PC-9 (cell line): Measurements from ENCODE around the gene FTO. TPM values are rescaled to one million over a fixed set of nuclear protein-coding genes. Genes with fewer than 3 reads are reported as not detected.

Source experiments
- BruUV-seq: library from RNA; stranded (reverse); fragments of 400-500 nt; replicated peaks from 2 replicates; lab custom pipeline; 2021; lab: Mats Ljungman, UMichigan
- CTCF ChIA-PET: fragments of 300-600 bp; sonication (Branson Sonifier 250); formaldehyde crosslinking; loops from one replicate; lab custom pipeline; 2022; ENCODE audit warnings: antibody characterized with exemption; lab: Charles Lee
- POLR2A ChIA-PET: fragments of 300-600 bp; sonication (Branson Sonifier 250); formaldehyde crosslinking; loops from one replicate; lab custom pipeline; 2022; ENCODE audit warnings: antibody characterized with exemption; ENCODE audit not compliant: unreplicated experiment; lab: Charles Lee
- DNase-seq, 2 experiments: peaks; one replicate each; pipeline versions ENCODE4 v3.0.0 to v3.0.0-alpha.2; 2015 to 2022; ENCODE audit warnings: mixed read lengths in 1 of 2
- H2AFZ ChIP-seq: fragments of 200-600 bp; sonication (generic); 2 replicates; pipeline ENCODE4 v1.8.1; 2017; ENCODE audit warnings: antibody characterized with exemption
- H3F3A ChIP-seq: fragments of 200-600 bp; sonication (generic); 2 replicates; pipeline ENCODE4 v1.8.1; 2017; ENCODE audit warnings: antibody characterized with exemption, mild to moderate bottlenecking, low read depth; ENCODE audit not compliant: insufficient read depth
- H3K27ac ChIP-seq: fragments of 200-600 bp; sonication (generic); 2 replicates; pipeline ENCODE4 v1.6.1; 2016; ENCODE audit warnings: mixed run types
- H3K27me3 ChIP-seq: fragments of 200-600 bp; sonication (generic); 2 replicates; pipeline ENCODE4 v1.6.1; 2016; ENCODE audit warnings: low read depth, mixed run types; ENCODE audit not compliant: insufficient read depth
- H3K36me3 ChIP-seq: fragments of 200-600 bp; sonication (generic); 2 replicates; pipeline ENCODE4 v1.6.1; 2016; ENCODE audit warnings: low read depth, mixed run types
- H3K4me1 ChIP-seq: fragments of 200-600 bp; sonication (generic); replicated peaks from 2 replicates; pipeline ENCODE4 v1.6.1; 2016; ENCODE audit warnings: mixed run types; ENCODE audit not compliant: insufficient read depth
- H3K4me2 ChIP-seq: fragments of 200-600 bp; sonication (generic); 2 replicates; pipeline ENCODE4 v1.6.1; 2017; ENCODE audit warnings: mixed run types
- H3K4me3 ChIP-seq: fragments of 200-600 bp; sonication (generic); 2 replicates; pipeline ENCODE4 v1.6.1; 2016; ENCODE audit warnings: mixed run types
- H3K79me2 ChIP-seq: fragments of 200-600 bp; sonication (generic); 2 replicates; pipeline ENCODE4 v1.6.1; 2017; ENCODE audit warnings: low read depth, mixed run types
- H3K9me2 ChIP-seq: fragments of 200-600 bp; sonication (generic); 2 replicates; pipeline ENCODE4 v1.8.1; 2017; ENCODE audit warnings: mild to moderate bottlenecking; ENCODE audit not compliant: insufficient read depth
- H3K9me3 ChIP-seq: fragments of 200-600 bp; sonication (generic); 2 replicates; pipeline ENCODE4 v1.8.1; 2016; ENCODE audit warnings: low read depth; ENCODE audit not compliant: insufficient read depth
- H4K20me1 ChIP-seq: fragments of 200-600 bp; sonication (generic); 2 replicates; pipeline ENCODE4 v1.8.1; 2017; ENCODE audit not compliant: insufficient read depth
- EZH2 ChIP-seq: fragments of 200-600 bp; sonication (generic); IDR thresholded peaks from 2 replicates; pipeline ENCODE4 v1.8.0; 2017; ENCODE audit warnings: antibody characterized with exemption, low read depth
- intact Hi-C: fragments of 100-400 bp; cut with micrococcal nuclease; formaldehyde crosslinking; loops from one replicate; pipeline ENCODE4 v1.10.0; 2022; ENCODE audit not compliant: unreplicated experiment
- total RNA-seq: library from RNA; stranded (reverse); gene quantifications from 2 replicates; pipeline ENCODE4 v1.2.3, GENCODE V29; 2021
- TF ChIP-seq, protein P1 (sequence below): fragments of 200-600 bp; sonication (generic); conservative IDR thresholded peaks from 2 replicates; pipeline ENCODE4 v1.6.1; 2017; ENCODE audit warnings: mixed run types, antibody characterized with exemption, mild to moderate bottlenecking, moderate library complexity

The FTO gene
- total RNA-seq, 1 experiment from 2014 or later, result 58.1 TPM

DNA sequence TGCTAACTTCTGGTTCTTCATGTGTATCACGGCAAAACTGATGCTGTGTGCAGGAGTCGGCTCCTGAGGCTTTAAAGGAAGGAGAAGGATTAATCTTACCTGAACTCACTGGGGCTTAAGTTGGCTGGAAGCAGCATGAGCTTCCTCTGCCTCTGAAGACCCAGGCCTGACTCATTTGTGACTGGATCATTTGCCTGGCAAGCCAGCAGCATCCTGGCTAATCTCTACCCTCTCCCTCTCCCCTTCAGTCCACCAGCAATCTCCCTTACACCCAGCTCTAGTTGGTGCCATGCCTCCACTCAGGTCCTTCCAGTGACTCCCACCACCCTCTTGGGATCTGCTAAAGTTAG is 432.3 kb downstream of the FTO start:
- Histone ChIP-seq H3F3A (peaks cover 14% of the 10 kb centered on the region; the same call in 1 of the 2 replicates), H3K4me3 (no peak overlapping the region), H3K9me2 (no peaks in the 10 kb centered on the region), H3K79me2 (no peaks in the 10 kb centered on the region), H4K20me1 (no peaks in the 10 kb centered on the region), H2AFZ (no peak overlapping the region), H3K36me3 (no peaks in the 10 kb centered on the region), H3K9me3 (no peaks in the 10 kb centered on the region; the same call in 1 of the 2 replicates), H3K27me3 (no peaks in the 10 kb centered on the region), H3K27ac (peak overlapping the region; percentile 47), H3K4me2 (no peak overlapping the region), H3K4me1 (peaks cover 19% of the 10 kb centered on the region; the same call in 1 of the 2 replicates)
- intact Hi-C loops, result no loop called here
- BruUV-seq, result no TSS peak
- ChIA-PET POLR2A (no interaction called here), CTCF (no interaction called here)
- TF ChIP-seq, protein P1, sequence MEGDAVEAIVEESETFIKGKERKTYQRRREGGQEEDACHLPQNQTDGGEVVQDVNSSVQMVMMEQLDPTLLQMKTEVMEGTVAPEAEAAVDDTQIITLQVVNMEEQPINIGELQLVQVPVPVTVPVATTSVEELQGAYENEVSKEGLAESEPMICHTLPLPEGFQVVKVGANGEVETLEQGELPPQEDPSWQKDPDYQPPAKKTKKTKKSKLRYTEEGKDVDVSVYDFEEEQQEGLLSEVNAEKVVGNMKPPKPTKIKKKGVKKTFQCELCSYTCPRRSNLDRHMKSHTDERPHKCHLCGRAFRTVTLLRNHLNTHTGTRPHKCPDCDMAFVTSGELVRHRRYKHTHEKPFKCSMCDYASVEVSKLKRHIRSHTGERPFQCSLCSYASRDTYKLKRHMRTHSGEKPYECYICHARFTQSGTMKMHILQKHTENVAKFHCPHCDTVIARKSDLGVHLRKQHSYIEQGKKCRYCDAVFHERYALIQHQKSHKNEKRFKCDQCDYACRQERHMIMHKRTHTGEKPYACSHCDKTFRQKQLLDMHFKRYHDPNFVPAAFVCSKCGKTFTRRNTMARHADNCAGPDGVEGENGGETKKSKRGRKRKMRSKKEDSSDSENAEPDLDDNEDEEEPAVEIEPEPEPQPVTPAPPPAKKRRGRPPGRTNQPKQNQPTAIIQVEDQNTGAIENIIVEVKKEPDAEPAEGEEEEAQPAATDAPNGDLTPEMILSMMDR, result no peak
- TF ChIP-seq EZH2, result no peak
- peak in 1 of 2 experiments; percentile 37 for DNase-seq

DNA sequence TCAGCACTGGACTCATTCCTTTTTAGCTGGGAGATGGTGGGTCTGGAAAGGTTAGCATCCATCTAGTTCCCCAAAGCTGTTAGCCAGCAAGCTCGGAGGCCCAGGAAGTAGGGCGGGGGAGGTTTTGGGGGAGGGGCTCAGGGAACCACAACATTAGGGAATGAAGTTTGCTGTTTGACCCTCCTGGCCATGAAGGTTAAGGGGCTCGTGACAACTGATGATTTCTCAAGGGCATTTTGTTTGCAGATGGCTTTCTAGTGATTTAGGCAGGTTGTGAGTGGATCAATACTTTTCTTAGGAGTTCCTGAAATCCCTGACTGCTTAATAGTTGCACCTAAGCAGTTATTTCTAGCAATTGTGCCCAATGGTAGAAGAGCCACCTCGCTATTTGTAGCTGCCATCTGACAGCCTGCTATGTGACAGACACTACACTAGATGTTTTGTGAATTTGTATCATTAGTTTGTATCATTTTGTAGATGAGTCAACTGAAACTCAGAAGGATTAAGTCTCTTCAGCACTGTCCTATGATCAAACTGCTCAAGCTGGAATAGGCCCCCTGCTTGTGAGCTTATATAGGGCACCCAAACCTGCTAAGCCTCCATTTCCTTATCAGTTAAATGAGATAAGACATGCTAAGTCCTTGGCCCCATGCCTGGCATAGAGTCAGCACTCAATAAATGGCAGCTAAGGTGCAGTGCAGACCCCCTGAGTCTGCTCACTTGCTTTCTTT is 436.3 kb downstream of the FTO start:
- Histone ChIP-seq H3K79me2 (no peaks in the 10 kb centered on the region), H4K20me1 (no peaks in the 10 kb centered on the region), H3K4me1 (peaks cover 17% of the 10 kb centered on the region; the same call in 1 of the 2 replicates), H3K27me3 (no peaks in the 10 kb centered on the region), H3F3A (peaks cover 12% of the 10 kb centered on the region; the same call in 1 of the 2 replicates), H3K27ac (no peak overlapping the region), H2AFZ (no peak overlapping the region), H3K9me2 (no peaks in the 10 kb centered on the region), H3K4me2 (no peak overlapping the region), H3K4me3 (no peak overlapping the region), H3K9me3 (no peaks in the 10 kb centered on the region; the same call in 1 of the 2 replicates), H3K36me3 (no peaks in the 10 kb centered on the region)
- DNase-seq, result no peak
- BruUV-seq, result no TSS peak
- TF ChIP-seq, protein P1, result no peak
- TF ChIP-seq EZH2, result no peak
- CTCF ChIA-PET, result no interaction called here
- POLR2A ChIA-PET, result interaction anchor here (1.0 kb wide), 1 partner anchor 10 kb away, joined by 5 read pairs; no protein-coding TSS in a partner anchor
- intact Hi-C loops, result no loop called here

DNA sequence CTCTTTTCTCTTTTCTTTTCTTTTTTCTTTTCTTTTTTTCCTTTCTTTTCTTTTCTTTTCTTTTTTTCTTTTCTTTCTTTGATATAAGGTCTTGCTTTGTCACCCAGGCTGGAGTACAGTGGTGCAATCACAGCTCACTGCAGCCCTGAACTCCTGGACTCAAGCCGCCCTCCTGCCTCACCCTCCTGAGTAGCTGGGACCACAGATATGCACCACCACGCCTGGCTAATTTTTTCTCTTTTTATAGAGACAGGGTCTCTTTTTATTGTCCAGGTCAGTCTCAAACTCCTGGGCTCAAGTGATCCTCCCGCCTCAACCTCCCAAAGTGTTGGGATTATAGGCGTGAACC is 436.8 kb downstream of the FTO start:
- BruUV-seq, result no TSS peak
- H3K27me3 ChIP-seq, result no peaks in the 10 kb centered on the region
- H3K79me2 ChIP-seq, result no peaks in the 10 kb centered on the region
- H3F3A ChIP-seq, result peaks cover 6% of the 10 kb centered on the region; the same call in 1 of the 2 replicates
- TF ChIP-seq, protein P1, result no peak
- no peak for TF ChIP-seq EZH2
- no peak overlapping the region for H2AFZ ChIP-seq
- no peaks in the 10 kb centered on the region; the same call in 1 of the 2 replicates for H3K9me3 ChIP-seq
- intact Hi-C loops, result no loop called here
- no peaks in the 10 kb centered on the region for H3K9me2 ChIP-seq
- ChIA-PET CTCF (no interaction called here), POLR2A (interaction anchor here (1.0 kb wide), 1 partner anchor 10 kb away, joined by 5 read pairs; no protein-coding TSS in a partner anchor)
- H3K4me1 ChIP-seq, result peaks cover 12% of the 10 kb centered on the region; the same call in 1 of the 2 replicates
- H3K27ac ChIP-seq, result no peak overlapping the region
- no peaks in the 10 kb centered on the region for H3K36me3 ChIP-seq
- no peak for DNase-seq
- H3K4me3 ChIP-seq, result no peak overlapping the region
- no peaks in the 10 kb centered on the region for H4K20me1 ChIP-seq
- H3K4me2 ChIP-seq, result no peak overlapping the region
